Heart left ventricle (tissue), 16 donors: ENCODE data around the gene ZNF138. TPM values are rescaled to one million over a fixed set of nuclear protein-coding genes. Genes with fewer than 3 reads are reported as not detected.
"Not testable (repeated sequence)": the region's sequence is repeated elsewhere in the genome, so short reads cannot be mapped to it uniquely, and the experiment has no call there.

Source experiments
- ATAC-seq, 4 donors: fragments of 200-7000 bp; cut with Tn5 transposase; one replicate each; pipeline ENCODE4 v1.9.1; 2020 to 2022; ENCODE audit warnings: moderate library complexity in 4 of 4, mild to moderate bottlenecking in 3 of 4, moderate number of reproducible peaks in 1 of 4
- DNase-seq, 5 donors: peaks; one replicate each; pipeline ENCODE4 v3.0.0-alpha.2; 2020
- H3K27ac ChIP-seq, 12 donors: fragments of 200-600 bp; sonication (generic) in 4 of 12; one replicate each; pipeline versions ENCODE4 v1.5.0 to v1.8.0; 2016 to 2022; ENCODE audit warnings: mild to moderate bottlenecking in 2 of 12
- H3K27me3 ChIP-seq, 9 donors: fragments of 200-600 bp; sonication (generic) in 2 of 9; one replicate each; pipeline versions ENCODE4 v1.5.1 to v1.8.0; 2016 to 2022; ENCODE audit warnings: mild to moderate bottlenecking in 3 of 9
- H3K36me3 ChIP-seq, 9 donors: fragments of 200-600 bp; sonication (generic) in 2 of 9; one replicate each; pipeline versions ENCODE4 v1.5.0 to v1.8.0; 2018 to 2022; ENCODE audit warnings: mild to moderate bottlenecking in 2 of 9
- H3K4me1 ChIP-seq, 12 donors: fragments of 200-600 bp; sonication (generic) in 4 of 12; one replicate each; pipeline versions ENCODE4 v1.5.0 to v1.8.0; 2016 to 2022; ENCODE audit warnings: mild to moderate bottlenecking in 3 of 12
- H3K4me3 ChIP-seq, 12 donors: fragments of 200-600 bp; sonication (generic) in 4 of 12; one replicate each; pipeline versions ENCODE4 v1.5.0 to v1.8.0; 2017 to 2022; ENCODE audit warnings: mild to moderate bottlenecking in 9 of 12, moderate library complexity in 4 of 12
- H3K9me3 ChIP-seq, 12 donors: fragments of 200-600 bp; sonication (generic) in 4 of 12; one replicate each; pipeline versions ENCODE4 v1.5.0 to v1.8.0; 2016 to 2022; ENCODE audit warnings: mild to moderate bottlenecking in 1 of 12
- CTCF ChIP-seq, 12 donors: fragments of 200-600 bp; sonication (generic) in 4 of 12; IDR thresholded peaks; one replicate each; pipeline versions ENCODE4 v1.5.0 to v1.8.0; 2018 to 2022; ENCODE audit warnings: antibody characterized with exemption in 12 of 12, mild to moderate bottlenecking in 5 of 12
- POLR2A ChIP-seq, 2 donors: fragments of 450-650 bp; IDR thresholded peaks; one replicate each; pipeline ENCODE4 v1.6.1; 2017; ENCODE audit warnings: antibody characterized with exemption in 2 of 2, mild to moderate bottlenecking in 2 of 2, moderate library complexity in 2 of 2
- WGBS, 4 donors: extraction: QIAGEN DNeasy Blood & Tissue Kit in 2 of 4; methylation state at CpG; one replicate each; pipeline versions ENCODE4 v1.1.5 to v1.1.7; 2013 to 2018; 5-methylcytosine and 5-hydroxymethylcytosine counted together
- intact Hi-C, 10 donors: fragments of 100-400 bp; cut with DNase I; formaldehyde crosslinking; loops; one replicate each; pipeline versions ENCODE4 v1.11.1 to v1.14.2; 2022
- polyA plus RNA-seq, 2 donors: library from polyadenylated mRNA; stranded (reverse); fragments of 200-250 nt; gene quantifications; one replicate each; pipeline ENCODE4 v1.2.3, GENCODE V29; 2013
- total RNA-seq, 9 donors: library from RNA; depleted of rRNA in 2 of 9; stranded (reverse); fragments of >200 nt in 2 of 9; fragmentation: NEBNext Ultra II Directional in 3 of 9; extraction: Animal tissue kit (Norgen Biotek cat#: 25700) in 3 of 9; gene quantifications; one replicate each; pipeline versions ENCODE4 v1.1.0 to v1.2.4, GENCODE V29; 2016 to 2023
- donor health status: ischemic (EF 13 %, LVEDD 7.1; RV severe dilation, severe dysfunction).
- donor health status: healthy with polysubstance abuse.
- donor health status: DM: no; HTN: yes; CAD: no.
- donor health status: DM: no; HTN: no; CAD: no.
- donor health status: ischemic (EF 25% LVEDD 6.9; RV normal size, moderate dysfunction).
- donor health status: ischemic (EF 25% LVEDD 5.7; RV mildly dilated, moderate dysfunction).
- donor health status: healthy.
- donor health status: DM: yes; HTN: yes; CAD: no.
- donor health status: ischemic (EF 35%, LVEDD 5.7; RV mildly dilated, moderate dysfunction).
- donor health status: nonischemic (EF 11% LVEDD 7.7; RV severe dilation, severe dysfunction).
- donor health status: DM: yes; HTN: yes; CAD: no.
- donor health status: PGD.
- donor health status: ischemic (EF 29% LVEDD 5.4; RV normal size, mild dysfunction).
- donor health status: nonischemic (EF 23%, LVEDD 6.1; RV moderate dilation, normal function).

Gene ZNF138
- total and polyA plus RNA-seq, 11 donors = 3.1 to 8.1 (median 4.2) TPM

DNA sequence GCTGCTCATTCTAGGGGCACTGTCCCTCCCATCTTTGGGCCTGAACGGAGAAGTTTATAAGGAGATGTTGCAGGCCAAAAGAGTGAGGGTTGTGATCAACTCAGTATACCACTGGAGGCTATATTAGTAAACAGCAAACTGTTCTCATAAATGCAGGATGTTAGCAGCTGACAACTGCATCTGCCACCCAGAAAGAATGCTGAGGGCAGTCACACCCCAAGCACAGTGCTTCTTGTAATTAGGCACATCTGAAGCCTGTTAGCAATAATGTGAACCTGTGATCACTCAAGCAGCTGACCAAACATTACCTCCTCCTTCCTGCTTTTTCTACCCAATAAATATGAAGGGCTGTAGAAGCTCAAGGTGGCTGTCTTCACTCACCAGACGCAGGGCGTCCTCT lies 38.4 kb upstream of the ZNF138 start:
- no peak for DNase-seq
- H3K36me3 ChIP-seq = no peaks in the 10 kb centered on the region
- H3K4me1 ChIP-seq = no peaks in the 10 kb centered on the region
- 85 to 88% (median 86%) methylated on average over 3 of the region's 3 CpGs for WGBS, 4 donors
- no peak overlapping the region for H3K4me3 ChIP-seq
- H3K27me3 ChIP-seq = no peaks in the 10 kb centered on the region
- no peak for ATAC-seq
- intact Hi-C loops = no loop called here
- TF ChIP-seq POLR2A (IDR thresholded peaks at IDR 0.05) = no peak
- no peaks in the 10 kb centered on the region for H3K9me3 ChIP-seq
- H3K27ac ChIP-seq = no peak overlapping the region

- DNase-seq = no peak
- no peaks in the 10 kb centered on the region for H3K36me3 ChIP-seq
- intact Hi-C loops = no loop called here
- H3K4me1 ChIP-seq = no peaks in the 10 kb centered on the region
- H3K27ac ChIP-seq = no peak overlapping the region
- 62 to 84% (median 72%) methylated on average over 3 of the region's 3 CpGs for WGBS, 4 donors
- H3K9me3 ChIP-seq = no peaks in the 10 kb centered on the region
- ATAC-seq = no peak
- TF ChIP-seq CTCF (IDR thresholded peaks at IDR 0.05) (no peak), POLR2A (IDR thresholded peaks at IDR 0.05) (no peak)
- no peaks in the 10 kb centered on the region for H3K27me3 ChIP-seq
- no peak overlapping the region for H3K4me3 ChIP-seq
Measured at GRCh38 chr7:64758151-64758550, 36.1 kb upstream of the ZNF138 start.

DNA sequence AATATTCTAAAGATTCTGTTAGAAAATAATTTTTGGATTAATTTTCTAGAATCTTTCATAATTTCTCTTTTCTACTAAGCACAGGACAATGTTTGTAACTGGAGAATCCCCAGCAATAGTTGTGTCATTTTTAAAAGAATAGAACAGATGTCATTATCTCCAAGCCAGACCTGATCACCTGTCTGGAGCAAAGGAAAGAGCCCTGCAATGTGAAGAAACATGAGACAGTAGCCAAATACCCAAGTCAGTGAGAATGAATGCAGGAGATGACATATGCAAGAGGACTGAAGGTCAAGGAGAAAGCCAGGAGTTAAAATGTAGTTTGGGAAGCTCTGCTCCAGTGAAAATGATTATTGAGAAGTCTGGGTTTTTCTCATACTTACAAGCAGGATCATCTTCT lies 25.4 kb upstream of the ZNF138 start:
- Histone ChIP-seq H3K4me1 (no peaks in the 10 kb centered on the region), H3K36me3 (no peaks in the 10 kb centered on the region), H3K9me3 (no peaks in the 10 kb centered on the region), H3K27ac (no peak overlapping the region), H3K4me3 (no peak overlapping the region), H3K27me3 (no peaks in the 10 kb centered on the region)
- intact Hi-C loops = no loop called here
- DNase-seq = no peak
- TF ChIP-seq CTCF (IDR thresholded peaks at IDR 0.05) (no peak), POLR2A (IDR thresholded peaks at IDR 0.05) (no peak)
- ATAC-seq = no peak

DNA sequence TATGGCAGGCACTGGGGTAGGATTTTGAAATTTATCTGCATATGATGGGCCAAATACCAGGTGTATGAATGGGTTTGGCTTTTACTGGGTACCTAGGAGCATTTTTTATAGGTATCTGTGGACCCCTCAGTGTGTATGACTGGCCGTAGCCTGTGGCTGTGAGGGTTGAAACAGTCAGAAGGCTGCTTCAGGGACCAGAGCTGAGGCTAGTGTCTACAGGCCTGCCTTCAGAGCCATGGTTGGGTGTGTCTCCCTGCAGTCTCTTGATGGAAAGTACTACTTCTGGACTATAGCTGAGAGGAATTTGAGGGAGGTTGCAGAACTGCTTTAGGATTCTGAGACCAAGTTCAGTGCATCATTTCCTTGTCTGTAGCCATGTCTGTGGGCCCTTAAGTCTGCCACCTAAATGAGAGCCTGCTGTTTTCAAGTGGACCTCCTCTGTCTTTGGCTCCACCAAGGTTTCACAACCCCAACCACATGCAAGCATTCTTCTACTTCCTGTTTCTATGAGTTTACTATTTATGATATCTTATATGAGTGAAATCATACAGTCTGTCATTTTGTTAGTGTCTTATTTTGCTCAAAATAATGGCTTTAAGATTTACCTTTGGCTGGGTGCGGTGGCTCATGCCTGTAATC lies 19.9 kb upstream of the ZNF138 start:
- intact Hi-C loops = no loop called here
- H3K9me3 ChIP-seq = peaks cover 0 to 5% (median 0%) of the 10 kb centered on the region in 12 donors
- DNase-seq (no peak), ATAC-seq (no peak)
- H3K27ac ChIP-seq = no peak overlapping the region
- no peaks in the 10 kb centered on the region for H3K27me3 ChIP-seq
- no peaks in the 10 kb centered on the region for H3K4me1 ChIP-seq
- TF ChIP-seq CTCF (IDR thresholded peaks at IDR 0.05) (no peak), POLR2A (IDR thresholded peaks at IDR 0.05) (no peak)
- H3K4me3 ChIP-seq = no peak overlapping the region
- WGBS, 4 donors = 88 to 93% (median 89%) methylated on average over 2 of the region's 2 CpGs
- no peaks in the 10 kb centered on the region for H3K36me3 ChIP-seq

DNA sequence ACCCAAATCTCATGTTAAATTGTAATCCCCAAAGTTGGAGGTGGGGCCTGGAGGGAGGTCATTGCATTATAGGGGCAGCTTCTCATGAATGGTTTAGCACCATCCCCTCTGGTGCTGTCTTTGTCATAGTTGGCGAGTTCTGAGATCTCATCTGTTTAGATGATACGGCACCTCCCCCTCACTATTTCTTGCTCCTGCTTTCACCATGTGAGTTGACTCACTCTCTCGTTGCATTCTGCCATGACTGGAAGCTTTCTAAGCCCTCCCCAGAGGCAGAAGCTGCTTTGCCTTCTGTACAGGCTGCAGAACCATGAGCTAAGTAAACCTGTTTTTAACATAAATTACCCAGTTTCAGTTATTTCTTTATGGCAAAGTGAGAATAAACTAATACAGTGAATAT lies 18.9 kb upstream of the ZNF138 start:
- no peak for ATAC-seq
- intact Hi-C loops = no loop called here
- H3K9me3 ChIP-seq = peaks cover 0 to 5% (median 0%) of the 10 kb centered on the region in 12 donors
- no peaks in the 10 kb centered on the region for H3K4me1 ChIP-seq
- TF ChIP-seq CTCF (IDR thresholded peaks at IDR 0.05) (no peak), POLR2A (IDR thresholded peaks at IDR 0.05) (no peak)
- H3K27me3 ChIP-seq = no peaks in the 10 kb centered on the region
- no peak overlapping the region for H3K27ac ChIP-seq
- DNase-seq = no peak
- no peaks in the 10 kb centered on the region for H3K36me3 ChIP-seq
- 72 to 79% (median 76%) methylated on average over 3 of the region's 3 CpGs for WGBS, 4 donors
- no peak overlapping the region for H3K4me3 ChIP-seq

DNA sequence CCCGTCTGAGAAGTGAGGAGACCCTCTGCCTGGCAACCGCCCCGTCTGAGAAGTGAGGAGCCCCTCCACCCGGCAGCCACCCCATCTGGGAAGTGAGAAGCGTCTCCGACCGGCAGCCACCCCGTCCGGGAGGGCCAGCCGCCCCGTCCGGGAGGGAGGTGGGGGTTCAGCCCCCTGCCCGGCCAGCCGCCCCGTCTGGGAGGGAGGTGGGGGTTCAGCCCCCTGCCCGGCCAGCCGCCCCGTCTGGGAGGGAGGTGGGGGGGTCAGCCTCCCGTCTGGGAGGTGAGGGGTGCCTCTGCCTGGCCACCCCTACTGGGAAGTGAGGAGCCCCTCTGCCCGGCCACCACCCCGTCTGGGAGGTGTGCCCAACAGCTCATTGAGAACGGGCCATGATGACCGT lies 9.4 kb upstream of the ZNF138 start:
- not testable (repeated sequence) for H3K27ac ChIP-seq, ATAC-seq, H3K36me3 ChIP-seq, H3K4me1 ChIP-seq, H3K27me3 ChIP-seq, H3K4me3 ChIP-seq, H3K9me3 ChIP-seq
- intact Hi-C loops = loop anchor here in 1 of 10 donors (10.0 kb wide), 1 partner anchor 60 kb away; no protein-coding TSS in a partner anchor
- WGBS, 4 donors = 74 to 95% (median 87%) methylated on average over 9 to 23 of the region's 23 CpGs
- DNase-seq = peak in 1 of 5 donors; percentile 51
